Muscle of arm (tissue), 12 donors: ENCODE data around the gene ARHGAP21. TPM values are rescaled to one million over a fixed set of nuclear protein-coding genes. Genes with fewer than 3 reads are reported as not detected.

Source experiments
- DNase-seq: peaks from one replicate; pipeline ENCODE4 v3.0.0-alpha.2; 2013
- polyA plus RNA-seq, 12 donors: library from polyadenylated mRNA; unstranded; fragments of 120-200 nt; gene quantifications; one replicate each; pipeline ENCODE4 v1.2.1, GENCODE V29; 2013; ENCODE audit not compliant: insufficient read length in 12 of 12

Gene ARHGAP21
- polyA plus RNA-seq, 12 donors: 49.2 to 127 (median 77.3) TPM; not detected in 1

DNA sequence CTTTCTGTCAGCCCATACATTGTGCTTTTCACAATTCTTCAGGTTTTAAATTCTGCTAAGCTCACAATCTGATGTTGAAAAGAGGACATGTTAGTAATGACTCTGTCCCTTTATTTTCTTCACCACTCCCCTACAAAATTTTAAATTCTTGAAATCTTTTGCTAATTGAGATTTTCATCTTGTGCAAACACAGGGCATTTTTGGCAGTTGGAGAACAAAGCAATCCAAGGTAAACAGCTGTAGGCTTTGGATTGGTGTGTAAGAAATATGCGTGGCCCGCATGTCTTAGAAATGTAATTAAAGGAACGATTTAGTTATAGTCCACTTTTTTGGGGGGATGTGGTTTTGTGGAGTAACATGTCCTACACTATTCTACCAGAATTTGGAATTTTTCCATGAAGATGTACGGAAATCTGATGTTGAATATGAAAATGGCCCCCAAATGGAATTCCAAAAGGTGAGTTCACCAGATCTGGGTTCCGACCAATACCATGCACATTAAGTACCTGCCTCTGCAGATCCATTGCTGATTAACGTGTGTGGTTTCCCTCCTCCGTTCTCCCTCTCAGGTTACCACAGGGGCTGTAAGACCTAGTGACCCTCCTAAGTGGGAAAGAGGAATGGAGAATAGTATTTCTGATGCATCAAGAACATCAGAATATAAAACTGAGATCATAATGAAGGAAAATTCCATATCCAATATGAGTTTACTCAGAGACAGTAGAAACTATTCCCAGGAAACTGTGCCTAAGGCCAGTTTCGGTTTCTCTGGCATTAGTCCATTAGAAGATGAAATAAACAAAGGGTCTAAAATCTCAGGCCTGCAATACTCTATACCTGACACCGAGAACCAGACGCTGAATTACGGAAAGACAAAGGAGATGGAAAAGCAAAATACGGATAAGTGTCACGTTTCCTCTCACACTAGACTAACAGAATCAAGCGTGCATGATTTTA, 181.1 kb downstream of the ARHGAP21 start:
- no peak for DNase-seq

DNA sequence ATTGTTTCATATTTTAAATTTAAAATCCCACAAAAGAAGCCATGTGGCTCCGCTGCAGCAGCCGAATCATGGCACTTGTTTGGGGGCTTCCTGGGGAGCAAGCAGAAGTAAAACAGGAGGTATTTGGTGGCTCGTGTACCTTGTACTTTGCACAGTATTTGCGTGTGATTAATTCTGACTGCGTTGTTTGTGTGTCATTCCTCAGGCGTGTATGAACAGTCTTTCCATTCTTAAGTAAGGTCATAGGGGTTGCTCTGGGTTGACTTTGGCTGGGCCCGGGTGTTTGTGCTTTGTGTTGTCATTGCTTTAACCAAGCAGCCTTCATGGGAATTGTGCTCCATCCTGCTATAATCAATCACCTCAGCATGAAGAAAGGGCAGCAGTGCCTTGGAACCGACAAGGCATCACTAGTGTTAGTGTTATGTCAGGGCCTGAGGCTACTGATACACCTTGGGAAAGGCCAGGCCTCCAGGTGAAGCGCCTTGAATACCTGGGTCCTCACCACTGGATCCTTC, 182.4 kb downstream of the ARHGAP21 start:
- no peak for DNase-seq

DNA sequence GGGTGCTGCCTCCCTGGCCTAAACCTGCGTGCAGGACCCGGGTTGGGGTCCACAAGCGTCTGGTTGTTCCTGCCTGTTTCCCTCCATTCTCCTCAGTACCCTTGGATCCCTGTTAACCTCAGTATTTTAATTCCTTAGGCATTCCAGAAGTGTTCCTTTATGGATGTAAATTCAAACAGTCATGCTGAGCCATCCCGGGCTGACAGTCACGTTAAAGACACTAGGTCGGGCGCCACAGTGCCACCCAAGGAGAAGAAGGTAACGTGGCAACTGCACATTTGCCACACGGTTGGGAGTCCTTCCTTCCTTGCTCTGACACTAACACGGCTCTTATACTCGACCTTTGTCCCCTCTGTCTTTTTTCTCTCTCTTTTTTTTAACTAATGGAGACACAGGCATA, 187.1 kb downstream of the ARHGAP21 start:
- no peak for DNase-seq

DNA sequence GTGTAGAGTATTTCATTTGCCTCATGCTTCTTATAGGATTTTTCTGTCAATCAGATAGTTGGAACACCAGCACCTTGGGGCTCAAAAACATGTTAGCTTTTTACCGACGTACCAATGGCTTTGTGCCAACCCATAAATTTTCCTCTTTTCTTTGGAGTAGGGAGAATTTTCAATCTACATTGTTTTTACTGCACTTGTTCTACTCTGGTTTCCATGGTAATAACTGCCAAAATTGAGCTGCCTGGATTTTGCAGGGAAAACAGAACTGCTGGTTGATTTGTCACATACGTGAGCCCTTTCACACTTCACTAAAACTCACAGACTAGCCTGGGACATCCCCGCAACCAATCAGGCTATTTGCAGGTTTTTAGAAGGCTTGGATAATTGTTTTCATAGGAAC, 189.7 kb downstream of the ARHGAP21 start:
- no peak for DNase-seq

Other genes starting within 250 kb of the ARHGAP21 start
- gene PRTFDC1, start 228.7 kb upstream of the ARHGAP21 start, polyA plus RNA-seq: 10 to 100 TPM in 10 of 12 donors, 1 to 10 TPM in 1, not detected in 1; 7.4 to 26.9 (median 15.6) TPM